DOHH2 (cell line): ENCODE data around the gene TMEM72.

Experiments
- CTCF ChIP-seq: fragments of 200-600 bp; sonication (generic); IDR thresholded peaks from one replicate; pipeline ENCODE4 v1.5.1; 2014; ENCODE audit warnings: antibody characterized with exemption, mild to moderate bottlenecking, low read depth, low read length; ENCODE audit not compliant: poor library complexity, severe bottlenecking
- EZH2phosphoT487 ChIP-seq: fragments of 200-600 bp; sonication (generic); IDR thresholded peaks from 2 replicates; pipeline ENCODE4 v1.6.1; 2017; ENCODE audit warnings: borderline replicate concordance, mild to moderate bottlenecking, antibody characterized with exemption, low read length, moderate library complexity, mixed read lengths

DNA sequence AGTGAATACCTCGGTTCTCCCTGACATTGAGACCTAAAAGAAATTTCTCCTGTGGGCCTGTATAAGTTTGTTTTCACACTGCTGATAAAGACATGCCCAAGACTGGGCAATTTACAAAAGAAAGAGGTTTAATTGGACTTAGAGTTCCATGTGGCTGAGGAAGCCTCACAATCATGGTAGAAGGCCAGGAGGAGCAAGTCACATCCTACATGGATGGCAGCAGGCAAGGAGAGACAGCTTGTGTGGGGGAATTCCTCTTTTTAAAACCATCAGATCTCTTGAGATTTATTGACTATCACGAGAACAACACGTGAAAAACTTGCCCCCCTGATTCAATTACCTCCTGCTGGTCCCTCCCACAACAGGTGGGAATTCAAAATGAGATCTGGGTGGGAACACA, 6.7 kb downstream of the TMEM72 start:
- no peak for TF ChIP-seq CTCF
- TF ChIP-seq EZH2phosphoT487, result no peak
